ENCODE measurements around the gene AUP1. TPM values are rescaled to one million over a fixed set of nuclear protein-coding genes. Genes with fewer than 3 reads are reported as not detected.

AUP1 gene
- total and polyA plus RNA-seq, 9 donors, result 57.1 to 101 (median 70.4) TPM

GRCh38 chr2:74481431-74481830 is 48.1 kb downstream of the AUP1 start:
- peak overlapping the region; percentile 48 for H3K4me3 ChIP-seq
- no peaks in the 10 kb centered on the region for H3K27me3 ChIP-seq
- intact Hi-C loops (cut with DNase I), result loop anchor here in 2 of 4 donors (5.0 kb wide), 2 partner anchors 51 to 106 kb away; no protein-coding TSS in a partner anchor
- WGBS, 3 donors, result 37 to 46% (median 40%) methylated on average over 3 of the region's 3 CpGs
- H3K9me3 ChIP-seq, result no peaks in the 10 kb centered on the region
- TF ChIP-seq, protein P1, sequence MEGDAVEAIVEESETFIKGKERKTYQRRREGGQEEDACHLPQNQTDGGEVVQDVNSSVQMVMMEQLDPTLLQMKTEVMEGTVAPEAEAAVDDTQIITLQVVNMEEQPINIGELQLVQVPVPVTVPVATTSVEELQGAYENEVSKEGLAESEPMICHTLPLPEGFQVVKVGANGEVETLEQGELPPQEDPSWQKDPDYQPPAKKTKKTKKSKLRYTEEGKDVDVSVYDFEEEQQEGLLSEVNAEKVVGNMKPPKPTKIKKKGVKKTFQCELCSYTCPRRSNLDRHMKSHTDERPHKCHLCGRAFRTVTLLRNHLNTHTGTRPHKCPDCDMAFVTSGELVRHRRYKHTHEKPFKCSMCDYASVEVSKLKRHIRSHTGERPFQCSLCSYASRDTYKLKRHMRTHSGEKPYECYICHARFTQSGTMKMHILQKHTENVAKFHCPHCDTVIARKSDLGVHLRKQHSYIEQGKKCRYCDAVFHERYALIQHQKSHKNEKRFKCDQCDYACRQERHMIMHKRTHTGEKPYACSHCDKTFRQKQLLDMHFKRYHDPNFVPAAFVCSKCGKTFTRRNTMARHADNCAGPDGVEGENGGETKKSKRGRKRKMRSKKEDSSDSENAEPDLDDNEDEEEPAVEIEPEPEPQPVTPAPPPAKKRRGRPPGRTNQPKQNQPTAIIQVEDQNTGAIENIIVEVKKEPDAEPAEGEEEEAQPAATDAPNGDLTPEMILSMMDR (IDR thresholded peaks at IDR 0.05), result no peak
- TF ChIP-seq POLR2A (IDR thresholded peaks at IDR 0.05), result no peak
- no peak for TF ChIP-seq EP300 (IDR thresholded peaks at IDR 0.05)
- no peaks in the 10 kb centered on the region for H3K36me3 ChIP-seq
- no peak for DNase-seq
- no peak overlapping the region for H3K27ac ChIP-seq
- peaks cover 8% of the 10 kb centered on the region for H3K4me1 ChIP-seq (ENCODE audit: insufficient read depth)

Other genes with a start within 250 kb of the AUP1 start
- gene SLC4A5, start 186.3 kb downstream of the AUP1 start, total RNA-seq, result 1 to 10 TPM; 1.5 to 6.3 (median 2.7) TPM
- gene SLC4A5, start 186.3 kb downstream of the AUP1 start, polyA plus RNA-seq, result 1 to 10 TPM; 1.1 to 1.4 TPM
- 100 to 1,000 TPM in 5 of 7 donors, 10 to 100 TPM in 2; 58.5 to 127 (median 111) TPM for gene DCTN1, start 149.4 kb downstream of the AUP1 start, total RNA-seq
- 100 to 1,000 TPM in 1 of 2 donors, 10 to 100 TPM in 1; 59.5 to 108 TPM for gene DCTN1, start 149.4 kb downstream of the AUP1 start, polyA plus RNA-seq
- 1 to 10 TPM; 1.3 to 9.9 (median 4.5) TPM for gene C2orf81, start 108.1 kb downstream of the AUP1 start, total RNA-seq
- 1 to 10 TPM in 1 of 2 donors, under 1 TPM in 1; 0.85 to 5.1 TPM for gene C2orf81, start 108.1 kb downstream of the AUP1 start, polyA plus RNA-seq
- 10 to 100 TPM in 6 of 7 donors, 1 to 10 TPM in 1; 8.8 to 41.6 (median 16.2) TPM for gene WDR54, start 108.0 kb downstream of the AUP1 start, total RNA-seq
- gene WDR54, start 108.0 kb downstream of the AUP1 start, polyA plus RNA-seq, result 10 to 100 TPM in 1 of 2 donors, 1 to 10 TPM in 1; 8.6 to 22.4 TPM
- gene RTKN, start 87.8 kb downstream of the AUP1 start, total RNA-seq, result 10 to 100 TPM in 5 of 7 donors, 1 to 10 TPM in 2; 1.6 to 30.9 (median 12.2) TPM
- 1 to 10 TPM; 8.6 TPM for gene RTKN, start 87.8 kb downstream of the AUP1 start, polyA plus RNA-seq
- gene INO80B, start 74.6 kb downstream of the AUP1 start, total RNA-seq, result 10 to 100 TPM in 6 of 7 donors, 1 to 10 TPM in 1; 9.4 to 60.9 (median 49.6) TPM
- 10 to 100 TPM; 45.1 to 48.6 TPM for gene INO80B, start 74.6 kb downstream of the AUP1 start, polyA plus RNA-seq
- gene WBP1, start 71.3 kb downstream of the AUP1 start, total RNA-seq, result 10 to 100 TPM; 61.9 to 93.8 (median 73.3) TPM
- 100 to 1,000 TPM in 1 of 2 donors, 10 to 100 TPM in 1; 52.4 to 114 TPM for gene WBP1, start 71.3 kb downstream of the AUP1 start, polyA plus RNA-seq
- gene MOGS, start 64.3 kb downstream of the AUP1 start, total RNA-seq, result 10 to 100 TPM; 26.3 to 38.6 (median 36.0) TPM
- 10 to 100 TPM; 20.4 to 24.6 TPM for gene MOGS, start 64.3 kb downstream of the AUP1 start, polyA plus RNA-seq
- gene MRPL53, start 57.0 kb downstream of the AUP1 start, total RNA-seq, result 100 to 1,000 TPM in 1 of 7 donors, 10 to 100 TPM in 6; 21.9 to 105 (median 85.1) TPM
- gene MRPL53, start 57.0 kb downstream of the AUP1 start, polyA plus RNA-seq, result 10 to 100 TPM; 13.1 to 60.1 TPM
- gene CCDC142, start 46.7 kb downstream of the AUP1 start, total RNA-seq, result 10 to 100 TPM; 13.1 to 31.1 (median 23.4) TPM
- 1 to 10 TPM; 3.7 to 8.7 TPM for gene CCDC142, start 46.7 kb downstream of the AUP1 start, polyA plus RNA-seq
- 10 to 100 TPM; 15.1 to 21.7 (median 15.7) TPM for gene TTC31, start 46.6 kb downstream of the AUP1 start, total RNA-seq
- 10 to 100 TPM; 12.9 to 18.0 TPM for gene TTC31, start 46.6 kb downstream of the AUP1 start, polyA plus RNA-seq
- 1 to 10 TPM in 1 of 7 donors, under 1 TPM in 3, not detected in 3; 0.15 to 1.2 (median 0.28) TPM for gene LBX2, start 30.1 kb downstream of the AUP1 start, total RNA-seq
- under 1 TPM in 1 of 2 donors, not detected in 1; 0.15 TPM for gene LBX2, start 30.1 kb downstream of the AUP1 start, polyA plus RNA-seq
- gene PCGF1, start 22.0 kb downstream of the AUP1 start, total RNA-seq, result 10 to 100 TPM in 5 of 7 donors, 1 to 10 TPM in 2; 9.3 to 24.3 (median 12.2) TPM
- gene PCGF1, start 22.0 kb downstream of the AUP1 start, polyA plus RNA-seq, result 10 to 100 TPM; 14.9 to 23.4 TPM
- not detected for gene TLX2, start 15.3 kb downstream of the AUP1 start, total RNA-seq
- gene TLX2, start 15.3 kb downstream of the AUP1 start, polyA plus RNA-seq, result not detected
- 1 to 10 TPM in 1 of 7 donors, under 1 TPM in 2, not detected in 4; 0.20 to 1.1 (median 0.24) TPM for gene DQX1, start 3.5 kb downstream of the AUP1 start, total RNA-seq
- gene DQX1, start 3.5 kb downstream of the AUP1 start, polyA plus RNA-seq, result under 1 TPM in 1 of 2 donors, not detected in 1; 0.06 TPM
- gene HTRA2, start 227 bp upstream of the AUP1 start, total RNA-seq, result 10 to 100 TPM; 28.7 to 47.6 (median 36.4) TPM
- gene HTRA2, start 227 bp upstream of the AUP1 start, polyA plus RNA-seq, result 10 to 100 TPM; 37.5 to 38.9 TPM
- 1 to 10 TPM; 2.3 to 5.9 (median 4.4) TPM for gene LOXL3, start 24.2 kb upstream of the AUP1 start, total RNA-seq
- gene LOXL3, start 24.2 kb upstream of the AUP1 start, polyA plus RNA-seq, result 1 to 10 TPM; 3.7 to 8.5 TPM
- gene DOK1, start 25.0 kb upstream of the AUP1 start, total RNA-seq, result 10 to 100 TPM in 6 of 7 donors, 1 to 10 TPM in 1; 9.4 to 16.0 (median 13.6) TPM
- 10 to 100 TPM in 1 of 2 donors, 1 to 10 TPM in 1; 6.5 to 11.8 TPM for gene DOK1, start 25.0 kb upstream of the AUP1 start, polyA plus RNA-seq
- gene M1AP, start 118.6 kb upstream of the AUP1 start, total RNA-seq, result under 1 TPM in 4 of 7 donors, not detected in 3; 0.36 to 0.50 (median 0.45) TPM
- gene M1AP, start 118.6 kb upstream of the AUP1 start, polyA plus RNA-seq, result under 1 TPM; 0.42 to 0.72 TPM
- gene SEMA4F, start 124.5 kb upstream of the AUP1 start, total RNA-seq, result 10 to 100 TPM in 3 of 7 donors, 1 to 10 TPM in 4; 6.2 to 13.5 (median 7.4) TPM
- gene SEMA4F, start 124.5 kb upstream of the AUP1 start, polyA plus RNA-seq, result 1 to 10 TPM; 3.8 to 6.9 TPM